HG03159 (cell line): ENCODE measurements around the gene SMIM10L1.

Experiments used
- ATAC-seq: cut with Tn5 transposase; IDR thresholded peaks from one replicate; pipeline ENCODE4 v1.9.1; 2021; ENCODE audit warnings: mild to moderate bottlenecking, moderate library complexity; ENCODE audit not compliant: unreplicated experiment

The SMIM10L1 gene

DNA sequence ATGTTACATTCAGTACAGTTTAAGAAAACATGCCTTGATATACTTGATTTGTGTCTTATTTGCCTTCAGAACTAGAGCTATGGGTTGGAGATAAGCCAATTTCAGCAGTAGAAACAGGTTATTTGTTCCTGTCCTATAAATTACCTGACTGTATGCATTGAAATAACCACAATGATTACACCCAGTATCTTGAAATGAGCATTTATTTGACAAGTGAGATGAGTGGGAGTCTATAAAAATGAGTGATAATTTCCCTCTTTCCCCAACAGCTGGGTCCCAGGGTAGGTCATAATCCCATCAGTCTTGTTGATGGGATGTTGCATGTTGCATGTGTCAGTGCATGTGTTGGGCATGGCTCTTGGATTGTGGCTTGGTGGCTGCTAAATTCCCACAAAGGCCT lies 12.0 kb downstream of the SMIM10L1 start:
- ATAC-seq = no peak

DNA sequence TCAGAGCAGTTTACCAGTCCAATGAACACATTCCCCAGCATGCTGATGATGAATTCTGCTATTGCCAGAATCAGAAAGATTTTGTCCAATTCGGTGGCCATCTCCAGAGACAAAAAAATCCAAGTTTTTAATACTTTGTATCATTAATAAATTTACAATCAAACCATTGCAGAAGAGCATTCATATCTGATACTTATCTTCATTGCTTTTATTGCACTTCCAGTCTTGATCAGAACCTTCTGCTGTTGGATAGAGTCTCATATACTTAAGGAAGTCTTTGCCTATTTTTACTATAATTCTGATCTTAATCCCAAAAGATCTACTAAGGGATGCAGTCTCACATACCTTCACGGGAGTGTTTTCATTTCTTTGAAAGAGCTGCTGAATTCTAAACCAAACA lies 15.8 kb downstream of the SMIM10L1 start, which contains the start of gene TAS2R42:
TSS of gene TAS2R42 (minus strand) at position 101 of the 400 bp plus-strand sequence. CDS start at position 101, 0 bp downstream.
- ATAC-seq = no peak

DNA sequence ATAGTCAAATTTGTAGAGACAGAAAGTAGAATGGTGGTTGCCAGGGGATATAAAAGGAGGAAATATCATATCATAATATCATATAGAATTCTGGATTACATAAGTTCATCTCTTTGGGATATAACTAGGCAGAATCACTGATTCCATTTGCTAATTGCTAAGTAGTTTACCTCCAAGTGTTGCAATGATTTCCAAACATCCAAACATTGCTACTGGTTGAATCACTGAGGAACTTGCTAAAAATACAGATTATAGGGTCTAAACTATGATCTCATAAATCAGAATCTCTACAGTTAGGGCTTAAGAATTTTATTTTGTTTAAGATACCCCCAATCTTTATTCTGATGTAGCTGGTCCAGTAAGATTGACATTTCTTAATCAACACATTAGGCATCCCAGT lies 31.8 kb downstream of the SMIM10L1 start:
- ATAC-seq = no peak

DNA sequence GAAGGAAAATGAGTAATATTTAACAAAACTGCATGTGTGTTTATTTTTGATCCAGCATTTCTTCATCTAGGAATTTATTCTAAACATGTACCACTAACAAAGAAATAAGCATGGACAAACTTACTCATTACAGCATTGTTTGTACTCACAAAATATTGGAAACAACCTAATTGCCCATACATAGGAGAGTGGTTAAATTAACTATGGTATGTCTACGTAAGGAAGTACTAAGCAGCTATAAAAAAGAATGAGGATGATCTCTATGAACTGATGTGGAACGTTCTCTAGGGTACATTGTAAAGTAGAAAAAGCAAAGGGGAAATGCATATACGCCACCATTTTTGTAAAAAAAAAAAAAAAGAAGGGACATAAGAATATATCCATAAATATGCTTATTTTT lies 33.2 kb downstream of the SMIM10L1 start:
- ATAC-seq = no peak

DNA sequence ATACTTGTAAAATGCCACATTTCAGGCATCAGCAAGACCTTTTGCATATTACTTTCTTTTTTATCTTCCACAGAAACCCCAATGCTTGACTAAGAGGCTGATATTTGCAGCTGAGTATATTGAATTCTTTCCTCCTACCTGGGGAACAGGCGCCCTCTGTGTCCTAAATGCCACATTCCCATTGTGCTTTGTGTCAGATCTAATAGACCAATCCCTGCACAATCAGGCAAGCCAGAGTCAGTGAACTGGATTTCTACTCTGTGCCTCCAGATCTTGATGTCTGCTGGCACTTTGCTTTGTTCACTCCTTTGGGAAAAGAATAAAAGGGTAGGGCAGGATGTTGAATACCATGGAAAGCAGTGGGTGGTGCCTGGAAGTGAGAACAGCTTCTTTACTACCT lies 38.1 kb downstream of the SMIM10L1 start:
- ATAC-seq = no peak
